ENCODE results near the gene RER1.

RER1 gene

DNA sequence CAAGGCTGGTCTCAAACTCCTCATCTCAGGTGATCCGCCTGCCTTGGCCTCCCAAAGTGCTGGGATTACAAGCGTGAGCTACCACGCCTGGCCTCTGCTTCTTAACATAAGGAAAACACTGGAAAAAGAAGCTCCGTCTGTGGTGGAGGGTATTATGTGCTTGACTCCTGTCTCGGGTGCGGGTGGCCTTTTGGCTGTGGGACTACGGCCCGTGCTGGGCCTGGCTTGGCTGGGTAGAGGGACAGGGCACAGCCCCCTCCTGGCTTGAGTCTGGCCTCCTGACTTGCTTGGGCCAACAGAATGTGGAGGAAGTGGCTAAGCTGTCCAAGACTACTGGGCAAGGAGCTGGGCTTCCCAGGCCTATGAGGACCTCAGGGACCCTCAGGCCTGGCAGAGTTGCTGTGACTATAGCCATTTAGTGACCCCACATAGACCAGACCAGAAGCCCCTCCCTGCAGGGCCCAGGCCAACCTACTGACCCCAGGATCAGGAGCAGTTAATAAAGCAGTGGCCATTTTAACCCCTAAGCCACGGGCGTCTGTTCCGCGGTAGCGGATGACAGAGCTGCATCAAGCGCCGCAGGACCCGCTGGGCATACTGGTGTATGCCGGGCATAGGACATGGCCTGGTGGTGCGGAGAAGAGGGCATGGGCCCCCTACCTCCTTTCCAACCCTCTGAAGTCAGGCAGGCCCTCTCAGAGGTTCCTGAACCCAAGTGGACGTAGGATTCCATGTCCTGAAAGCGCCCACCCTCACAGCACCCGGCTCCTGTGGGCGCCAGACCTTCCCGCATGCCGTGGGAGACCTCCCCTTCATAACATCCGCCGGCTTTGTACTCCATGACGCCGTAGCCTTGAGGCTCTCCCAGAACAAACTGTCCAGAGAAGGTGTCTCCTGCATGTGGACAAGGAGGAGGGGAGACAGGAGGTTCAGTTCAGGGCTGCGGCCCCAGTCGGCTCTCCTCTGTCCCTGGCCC is 4.7 kb upstream of the RER1 start:
- WGBS (ENCODE audit: extremely low coverage, insufficient coverage, insufficient read length): no CpG with 5 or more reads among the region's 30 CpGs
- H3K36me3 ChIP-seq (ENCODE audit: control insufficient read depth in 1 of 2, insufficient read depth in 2 of 2, low read length in 2 of 2): peaks cover 4 to 10% of the 10 kb centered on the region in 2 experiments
- no peak overlapping the region for H2BK120ac ChIP-seq (ENCODE audit: insufficient read depth, low read length, poor library complexity)
- H3K4me3 ChIP-seq (ENCODE audit: low read depth, low read length): no peak overlapping the region
- no peak overlapping the region for H4K8ac ChIP-seq (ENCODE audit: low read depth, low read length)
- no peak overlapping the region for H3K9ac ChIP-seq (ENCODE audit: low read length)
- H4K12ac ChIP-seq (ENCODE audit: low read depth, low read length): no peak overlapping the region
- no peak overlapping the region for H2AK5ac ChIP-seq (ENCODE audit: low read length)
- H3K27me3 ChIP-seq (ENCODE audit: insufficient read depth, low read length): no peaks in the 10 kb centered on the region
- H2BK12ac ChIP-seq (ENCODE audit: low read length): no peak overlapping the region
- H3K79me2 ChIP-seq (ENCODE audit: control insufficient read depth, insufficient read depth, low read length, poor library complexity): peaks cover 6% of the 10 kb centered on the region
- peaks cover 0 to 2% of the 10 kb centered on the region in 2 experiments for H3K4me1 ChIP-seq (ENCODE audit: control insufficient read depth in 1 of 2, insufficient read depth in 2 of 2, low read length in 2 of 2)
- peaks cover 7% of the 10 kb centered on the region for H3K79me1 ChIP-seq (ENCODE audit: low read length)
- H3K4ac ChIP-seq (ENCODE audit: low read depth, low read length): no peak overlapping the region
- H4K91ac ChIP-seq (ENCODE audit: low read depth, low read length): no peak overlapping the region
- H2AFZ ChIP-seq (ENCODE audit: insufficient read depth, low read length, poor library complexity): no peak overlapping the region
- DNase-seq: no peak
- no peak overlapping the region for H3K27ac ChIP-seq (ENCODE audit: low read depth, low read length)
- H2BK5ac ChIP-seq (ENCODE audit: low read depth, low read length, poor library complexity): no peak overlapping the region
- no peak overlapping the region for H3K14ac ChIP-seq (ENCODE audit: low read length)
- H3K18ac ChIP-seq (ENCODE audit: low read length): no peak overlapping the region
- no peak overlapping the region for H3K23ac ChIP-seq (ENCODE audit: low read length)
- no peak overlapping the region for H3K4me2 ChIP-seq (ENCODE audit: low read length)
- no peaks in the 10 kb centered on the region for H3K9me3 ChIP-seq (ENCODE audit: insufficient read depth, low read depth, low read length)

DNA sequence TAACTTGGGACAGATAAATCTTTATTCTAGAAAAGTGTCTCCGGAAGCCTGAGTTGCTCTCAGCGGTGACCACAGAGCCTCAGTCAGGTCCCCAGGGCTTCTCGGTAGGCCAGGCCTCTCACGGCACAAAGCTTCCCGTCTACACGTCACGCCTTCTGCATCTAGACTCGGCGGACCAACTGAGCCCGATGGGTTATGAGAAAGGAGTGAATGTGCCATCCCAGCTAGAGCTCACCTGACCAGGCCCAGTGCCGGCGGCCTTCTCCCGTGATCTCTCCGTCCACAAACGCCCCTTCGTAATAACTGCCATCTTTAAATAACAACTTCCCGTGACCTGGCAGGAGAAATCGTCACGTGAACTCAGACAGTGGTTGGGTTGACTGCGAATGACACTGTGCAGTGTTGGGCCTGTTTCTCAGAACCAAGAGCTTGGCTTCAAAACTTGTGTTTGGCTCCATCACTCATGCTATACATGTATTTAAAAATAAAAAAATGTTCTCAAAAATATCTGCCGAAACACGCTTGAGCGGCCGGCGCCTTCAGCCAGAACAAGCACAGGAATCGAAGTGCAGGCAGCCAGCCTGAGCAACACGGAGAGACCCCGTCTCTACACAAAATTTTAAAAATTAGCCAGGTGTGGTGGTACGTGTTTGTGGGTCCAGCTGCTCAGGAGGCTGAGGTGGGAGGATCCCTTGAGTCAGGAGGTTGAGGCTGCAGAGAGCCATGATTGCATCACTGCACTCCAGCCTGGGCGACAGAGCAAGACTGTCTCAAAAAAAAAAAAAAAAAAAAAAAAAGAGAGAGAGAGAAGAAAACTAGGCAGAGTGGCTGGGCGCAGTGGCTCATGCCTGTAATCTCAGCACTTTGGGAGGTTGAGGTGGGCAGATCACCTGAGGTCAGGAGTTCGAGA is 3.4 kb upstream of the RER1 start:
- H4K91ac ChIP-seq (ENCODE audit: low read depth, low read length): no peak overlapping the region

DNA sequence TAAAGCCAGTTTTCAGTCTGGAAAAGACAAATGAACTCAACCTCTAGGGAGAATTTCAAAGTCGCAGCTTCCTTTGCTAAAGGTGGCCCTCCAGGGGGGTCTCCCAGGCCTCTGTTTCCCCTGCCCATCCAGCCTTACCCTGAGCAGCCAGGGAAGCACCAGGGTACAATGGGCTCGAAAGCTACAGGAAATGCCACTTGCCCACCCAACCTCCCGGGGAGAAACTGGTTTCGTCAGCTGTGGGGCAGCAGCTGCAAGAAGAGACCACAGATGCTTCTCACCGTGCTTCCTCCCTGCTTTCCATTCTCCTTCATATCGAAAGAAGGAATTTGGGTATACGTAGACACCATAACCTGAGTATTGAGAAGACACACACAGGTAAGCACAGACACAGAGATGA is 2.0 kb upstream of the RER1 start:
- Histone ChIP-seq H3K27me3 (ENCODE audit: insufficient read depth, low read length) (no peaks in the 10 kb centered on the region), H3K9ac (ENCODE audit: low read length) (no peak overlapping the region), H3K79me2 (ENCODE audit: control insufficient read depth, insufficient read depth, low read length, poor library complexity) (peaks cover 17% of the 10 kb centered on the region), H3K4me2 (ENCODE audit: low read length) (no peak overlapping the region), H3K9me3 (ENCODE audit: insufficient read depth, low read depth, low read length) (no peaks in the 10 kb centered on the region), H2BK5ac (ENCODE audit: low read depth, low read length, poor library complexity) (no peak overlapping the region), H4K91ac (ENCODE audit: low read depth, low read length) (no peak overlapping the region), H3K36me3 (ENCODE audit: control insufficient read depth in 1 of 2, insufficient read depth in 2 of 2, low read length in 2 of 2) (peaks cover 16 to 30% of the 10 kb centered on the region in 2 experiments), H3K4me3 (ENCODE audit: low read depth, low read length) (no peak overlapping the region), H3K23ac (ENCODE audit: low read length) (no peak overlapping the region), H3K27ac (ENCODE audit: low read depth, low read length) (no peak overlapping the region), H2AFZ (ENCODE audit: insufficient read depth, low read length, poor library complexity) (no peak overlapping the region), H2BK120ac (ENCODE audit: insufficient read depth, low read length, poor library complexity) (no peak overlapping the region), H3K18ac (ENCODE audit: low read length) (no peak overlapping the region), H2AK5ac (ENCODE audit: low read length) (no peak overlapping the region), H3K79me1 (ENCODE audit: low read length) (peaks cover 8% of the 10 kb centered on the region), H3K4me1 (ENCODE audit: control insufficient read depth in 1 of 2, insufficient read depth in 2 of 2, low read length in 2 of 2) (peaks cover 5 to 11% of the 10 kb centered on the region in 2 experiments), H4K12ac (ENCODE audit: low read depth, low read length) (no peak overlapping the region), H3K14ac (ENCODE audit: low read length) (no peak overlapping the region), H4K8ac (ENCODE audit: low read depth, low read length) (no peak overlapping the region), H3K4ac (ENCODE audit: low read depth, low read length) (no peak overlapping the region), H2BK12ac (ENCODE audit: low read length) (no peak overlapping the region)
- DNase-seq: no peak
- no CpG with 5 or more reads among the region's 7 CpGs for WGBS (ENCODE audit: extremely low coverage, insufficient coverage, insufficient read length)

More for the DNA sequence above, 3.4 kb upstream of the RER1 start:
- Histone ChIP-seq H3K79me2 (ENCODE audit: control insufficient read depth, insufficient read depth, low read length, poor library complexity) (peaks cover 17% of the 10 kb centered on the region), H3K23ac (ENCODE audit: low read length) (no peak overlapping the region), H3K4me2 (ENCODE audit: low read length) (no peak overlapping the region), H3K36me3 (ENCODE audit: control insufficient read depth in 1 of 2, insufficient read depth in 2 of 2, low read length in 2 of 2) (peaks cover 5 to 16% of the 10 kb centered on the region in 2 experiments), H3K79me1 (ENCODE audit: low read length) (peaks cover 8% of the 10 kb centered on the region), H3K27me3 (ENCODE audit: insufficient read depth, low read length) (no peaks in the 10 kb centered on the region), H4K12ac (ENCODE audit: low read depth, low read length) (no peak overlapping the region), H2BK12ac (ENCODE audit: low read length) (no peak overlapping the region), H2BK5ac (ENCODE audit: low read depth, low read length, poor library complexity) (no peak overlapping the region), H3K27ac (ENCODE audit: low read depth, low read length) (no peak overlapping the region), H3K4me1 (ENCODE audit: control insufficient read depth in 1 of 2, insufficient read depth in 2 of 2, low read length in 2 of 2) (peaks cover 5 to 11% of the 10 kb centered on the region in 2 experiments), H3K4me3 (ENCODE audit: low read depth, low read length) (no peak overlapping the region), H3K14ac (ENCODE audit: low read length) (no peak overlapping the region), H3K9ac (ENCODE audit: low read length) (no peak overlapping the region), H3K9me3 (ENCODE audit: insufficient read depth, low read depth, low read length) (no peaks in the 10 kb centered on the region), H3K18ac (ENCODE audit: low read length) (no peak overlapping the region), H4K8ac (ENCODE audit: low read depth, low read length) (no peak overlapping the region), H3K4ac (ENCODE audit: low read depth, low read length) (no peak overlapping the region), H2AK5ac (ENCODE audit: low read length) (no peak overlapping the region), H2AFZ (ENCODE audit: insufficient read depth, low read length, poor library complexity) (no peak overlapping the region), H2BK120ac (ENCODE audit: insufficient read depth, low read length, poor library complexity) (no peak overlapping the region)
- no CpG with 5 or more reads among the region's 32 CpGs for WGBS (ENCODE audit: extremely low coverage, insufficient coverage, insufficient read length)
- no peak for DNase-seq

DNA sequence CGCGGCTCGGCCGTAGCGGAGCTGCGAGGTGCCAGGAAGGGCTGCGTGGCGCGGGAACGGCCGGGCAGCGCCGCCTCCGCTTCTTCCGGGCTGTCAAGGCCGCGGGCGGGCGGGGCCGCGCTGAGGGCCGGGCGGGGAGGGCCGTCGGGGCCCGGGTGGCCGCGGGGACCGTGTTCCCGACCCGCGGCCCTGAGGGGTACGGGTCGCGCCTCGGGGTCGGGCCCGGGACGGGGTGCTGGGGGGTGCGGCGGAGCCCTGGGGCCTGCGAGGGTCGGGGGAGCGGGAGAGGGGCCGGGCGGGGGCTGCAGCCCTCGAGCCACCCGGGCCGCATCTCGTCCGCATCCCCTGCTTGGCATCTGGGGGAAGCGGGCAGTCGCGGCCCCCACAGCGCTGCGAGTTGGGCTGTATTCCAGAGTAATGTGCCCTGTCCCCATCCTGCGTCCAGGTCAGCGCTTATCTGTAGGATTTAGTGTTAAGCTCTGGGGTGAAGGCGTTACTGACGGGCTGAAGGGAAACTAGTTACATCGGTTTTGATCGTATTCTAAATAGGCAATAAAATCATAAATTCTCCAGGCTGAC is 379 bp downstream of the RER1 start:
- Histone ChIP-seq H3K4ac (ENCODE audit: low read depth, low read length) (peak overlapping the region; percentile 86), H3K23ac (ENCODE audit: low read length) (no peak overlapping the region), H3K14ac (ENCODE audit: low read length) (peak overlapping the region; percentile 88), H3K27ac (ENCODE audit: low read depth, low read length) (peak overlapping the region; percentile 49), H2AFZ (ENCODE audit: insufficient read depth, low read length, poor library complexity) (peak overlapping the region; percentile 66), H4K91ac (ENCODE audit: low read depth, low read length) (peak overlapping the region; percentile 89), H3K4me2 (ENCODE audit: low read length) (peak overlapping the region; percentile 74), H4K12ac (ENCODE audit: low read depth, low read length) (peak overlapping the region; percentile 82), H2BK5ac (ENCODE audit: low read depth, low read length, poor library complexity) (peak overlapping the region; percentile 36), H3K4me3 (ENCODE audit: low read depth, low read length) (peak overlapping the region; percentile 100), H2AK5ac (ENCODE audit: low read length) (peak overlapping the region; percentile 89), H3K27me3 (ENCODE audit: insufficient read depth, low read length) (no peaks in the 10 kb centered on the region), H3K9me3 (ENCODE audit: insufficient read depth, low read depth, low read length) (no peaks in the 10 kb centered on the region), H3K18ac (ENCODE audit: low read length) (peak overlapping the region; percentile 76), H3K79me1 (ENCODE audit: low read length) (peaks cover 8% of the 10 kb centered on the region), H2BK120ac (ENCODE audit: insufficient read depth, low read length, poor library complexity) (peak overlapping the region; percentile 85), H3K79me2 (ENCODE audit: control insufficient read depth, insufficient read depth, low read length, poor library complexity) (peaks cover 17% of the 10 kb centered on the region), H4K8ac (ENCODE audit: low read depth, low read length) (peak overlapping the region; percentile 91), H2BK12ac (ENCODE audit: low read length) (no peak overlapping the region), H3K9ac (ENCODE audit: low read length) (peak overlapping the region; percentile 94), H3K4me1 (ENCODE audit: control insufficient read depth in 1 of 2, insufficient read depth in 2 of 2, low read length in 2 of 2) (peaks cover 5 to 11% of the 10 kb centered on the region in 2 experiments), H3K36me3 (ENCODE audit: control insufficient read depth in 1 of 2, insufficient read depth in 2 of 2, low read length in 2 of 2) (peaks cover 33 to 47% of the 10 kb centered on the region in 2 experiments)
- peak in 1 of 2 donors; percentile 27 for DNase-seq
- WGBS (ENCODE audit: extremely low coverage, insufficient coverage, insufficient read length): no CpG with 5 or more reads among the region's 62 CpGs
